SK-N-SH (cell line): ENCODE results near the gene SERPINB10. TPM values are rescaled to one million over a fixed set of nuclear protein-coding genes. Genes with fewer than 3 reads are reported as not detected.

ENCODE experiments used
- CTCF ChIA-PET: fragments of 300-600, 350-600 bp; formaldehyde crosslinking; extraction: SDS; loops from one replicate; lab custom pipeline; 2021; lab: Yijun Ruan, JAX
- POLR2A ChIA-PET: fragments of 350-600 bp; sonication (Branson Sonifier 250); formaldehyde crosslinking; extraction: SDS; loops from one replicate; lab custom pipeline; 2020; ENCODE audit warnings: antibody characterized with exemption, inconsistent platforms; lab: Yijun Ruan, JAX
- DNase-seq: peaks from one replicate; pipeline ENCODE4 v3.0.0; 2012
- H2AFZ ChIP-seq: fragments of 200-600 bp; sonication (generic); 2 replicates; pipeline ENCODE4 v1.8.1; 2016; ENCODE audit warnings: antibody characterized with exemption, mild to moderate bottlenecking, low read depth
- H3F3A ChIP-seq: fragments of 200-600 bp; sonication (generic); replicated peaks from 2 replicates; pipeline ENCODE3; 2016; ENCODE audit warnings: antibody characterized with exemption, mild to moderate bottlenecking; ENCODE audit not compliant: insufficient read depth
- H3K27ac ChIP-seq, 2 experiments: fragments of 200-500 bp in 1 of 2; fragments of 200-600 bp in 1 of 2; sonication (Bioruptor generic) in 1 of 2; sonication (generic), shearing (Covaris generic) in 1 of 2; 2 replicates each; pipeline versions ENCODE4 v1.5.1 to v1.6.1; 2014 to 2016; ENCODE audit warnings: low read depth in 2 of 2, inconsistent platforms in 1 of 2, low read length in 1 of 2, mild to moderate bottlenecking in 1 of 2, mixed read lengths in 1 of 2
- H3K27me3 ChIP-seq: fragments of 200-600 bp; sonication (generic), shearing (Covaris generic); 2 replicates; pipeline ENCODE4 v1.6.1; 2016; ENCODE audit warnings: mixed run types; ENCODE audit not compliant: insufficient read depth
- H3K36me3 ChIP-seq, 2 experiments: fragments of 200-500 bp in 1 of 2; fragments of 200-600 bp in 1 of 2; sonication (Bioruptor generic) in 1 of 2; sonication (generic) in 1 of 2; replicated peaks in 1 of 2; 2 replicates each; pipeline versions ENCODE3 to v1.5.1; 2014 to 2016; ENCODE audit warnings: low read length in 1 of 2, mild to moderate bottlenecking in 1 of 2; ENCODE audit not compliant: insufficient read depth in 2 of 2, control insufficient read depth in 1 of 2
- H3K4me1 ChIP-seq, 2 experiments: fragments of 200-500 bp in 1 of 2; fragments of 200-600 bp in 1 of 2; sonication (Bioruptor generic) in 1 of 2; sonication (generic), shearing (Covaris generic) in 1 of 2; 2 replicates each; pipeline versions ENCODE4 v1.5.1 to v1.6.1; 2014 to 2016; ENCODE audit warnings: low read depth in 1 of 2, low read length in 1 of 2, mixed run types in 1 of 2; ENCODE audit not compliant: insufficient read depth in 2 of 2, control insufficient read depth in 1 of 2
- H3K4me2 ChIP-seq: fragments of 200-600 bp; sonication (generic), shearing (Covaris generic); 2 replicates; pipeline ENCODE4 v1.6.1; 2017; ENCODE audit warnings: mixed run types
- H3K4me3 ChIP-seq, 2 experiments: fragments of 200-500 bp in 1 of 2; fragments of 200-600 bp in 1 of 2; sonication (Bioruptor generic) in 1 of 2; sonication (generic), shearing (Covaris generic) in 1 of 2; 2 replicates each; pipeline versions ENCODE4 v1.5.1 to v1.8.1; 2014 to 2016; ENCODE audit warnings: low read depth in 2 of 2, inconsistent platforms in 1 of 2, low read length in 1 of 2, mild to moderate bottlenecking in 1 of 2, mixed read lengths in 1 of 2, moderate library complexity in 1 of 2
- H3K79me2 ChIP-seq: fragments of 200-600 bp; sonication (generic); 2 replicates; pipeline ENCODE4 v1.8.1; 2017; ENCODE audit warnings: mild to moderate bottlenecking; ENCODE audit not compliant: insufficient read depth
- H3K9ac ChIP-seq: fragments of 200-600 bp; sonication (generic); 2 replicates; pipeline ENCODE4 v1.6.1; 2017; ENCODE audit warnings: mixed run types
- H3K9me2 ChIP-seq: fragments of 200-600 bp; sonication (generic); 2 replicates; pipeline ENCODE4 v1.6.1; 2017; ENCODE audit warnings: mixed run types
- H3K9me3 ChIP-seq: fragments of 200-600 bp; sonication (generic); 2 replicates; pipeline ENCODE4 v1.6.1; 2017; ENCODE audit warnings: mixed run types, mild to moderate bottlenecking, moderate library complexity
- H4K20me1 ChIP-seq: fragments of 200-600 bp; sonication (generic); 2 replicates; pipeline ENCODE4 v1.6.1; 2017; ENCODE audit warnings: mild to moderate bottlenecking, mixed run types; ENCODE audit not compliant: insufficient read depth
- ELF1 ChIP-seq: IDR thresholded peaks from 2 replicates; pipeline ENCODE4 v1.4.0; 2012
- EP300 ChIP-seq, 2 experiments: IDR thresholded peaks; 2 replicates each; pipeline versions ENCODE4 v1.4.0 to v1.6.1; 2012; ENCODE audit warnings: borderline replicate concordance in 1 of 2, low read depth in 1 of 2, low read length in 1 of 2
- NFIC ChIP-seq: IDR thresholded peaks from 2 replicates; pipeline ENCODE4 v1.4.0; 2012; ENCODE audit warnings: borderline replicate concordance
- RFX5 ChIP-seq: IDR thresholded peaks from 2 replicates; pipeline ENCODE4 v1.6.1; 2012; ENCODE audit warnings: mild to moderate bottlenecking, improper control_type of control experiment, low read length
- RXRA ChIP-seq: IDR thresholded peaks from 2 replicates; pipeline ENCODE4 v1.4.0; 2012; ENCODE audit warnings: low read depth, mild to moderate bottlenecking, borderline replicate concordance
- SIN3A ChIP-seq: IDR thresholded peaks from 2 replicates; pipeline ENCODE4 v1.6.1; 2012; ENCODE audit warnings: low read depth, mild to moderate bottlenecking, low read length, moderate library complexity, borderline replicate concordance
- WGBS: methylation state at CpG from one replicate; pipeline ENCODE4 v1.1.6; 2017; ENCODE audit warnings: low lambda C conversion rate; 5-methylcytosine and 5-hydroxymethylcytosine counted together
- polyA plus RNA-seq, 3 experiments: library from polyadenylated mRNA; depleted of rRNA; stranded (reverse); fragments of >200 nt; gene quantifications; 2 replicates each; pipeline ENCODE4 v1.2.3, GENCODE V29; 2012
- TF ChIP-seq, protein P1 (sequence below): IDR thresholded peaks from 2 replicates; pipeline ENCODE4 v1.4.0; 2012; ENCODE audit warnings: low read depth, borderline replicate concordance
- TF ChIP-seq, protein P2 (sequence below): IDR thresholded peaks from 2 replicates; pipeline ENCODE4 v1.4.0; 2012; ENCODE audit warnings: low read depth
- TF ChIP-seq, protein P3 (sequence below): IDR thresholded peaks from 2 replicates; pipeline ENCODE4 v1.6.1; 2012; ENCODE audit warnings: mild to moderate bottlenecking, low read depth, low read length, moderate library complexity
- TF ChIP-seq, protein P4 (sequence below): IDR thresholded peaks from 2 replicates; pipeline ENCODE4 v1.4.0; 2012; ENCODE audit warnings: low read depth, borderline replicate concordance
- TF ChIP-seq, protein P5 (sequence below): IDR thresholded peaks from 2 replicates; pipeline ENCODE4; 2012

The SERPINB10 gene
- polyA plus RNA-seq, 1 of the 3 experiments (the other 2 are of a cell fraction): 0.10 TPM

DNA sequence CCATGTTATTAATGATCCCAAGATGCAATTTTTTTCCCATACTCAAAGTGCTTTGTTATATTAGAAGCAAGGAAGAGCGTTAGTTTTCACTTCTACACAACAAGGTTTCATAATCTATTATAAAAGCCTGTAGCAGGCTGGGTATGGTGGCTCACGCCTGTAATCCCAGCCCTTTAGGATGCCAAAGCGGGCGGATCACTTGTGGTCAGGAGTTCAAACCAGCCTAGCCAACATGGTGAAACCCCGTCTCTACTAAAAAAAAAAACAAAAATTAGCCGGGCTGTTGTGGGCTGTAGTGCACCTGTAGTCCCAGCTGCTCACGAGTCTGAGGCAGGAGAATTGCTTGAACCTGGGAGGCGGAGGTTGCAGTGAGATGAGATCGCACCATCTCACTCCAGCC, 39.2 kb upstream of the SERPINB10 start:
- Histone ChIP-seq H3K9me2 (no peaks in the 10 kb centered on the region), H2AFZ (no peak overlapping the region), H3K4me1 (no peaks in the 10 kb centered on the region), H3K9ac (no peak overlapping the region), H3F3A (no peaks in the 10 kb centered on the region), H3K9me3 (no peaks in the 10 kb centered on the region), H3K36me3 (no peaks in the 10 kb centered on the region), H3K79me2 (no peaks in the 10 kb centered on the region), H3K4me2 (no peak overlapping the region), H4K20me1 (no peaks in the 10 kb centered on the region), H3K27ac (no peak overlapping the region), H3K4me3 (no peak overlapping the region), H3K27me3 (no peaks in the 10 kb centered on the region)
- ChIA-PET CTCF (interaction anchor here (0.6 kb wide), 1 partner anchor 77 kb away, joined by 3 read pairs; no protein-coding TSS in a partner anchor), POLR2A (no interaction called here)
- DNase-seq: no peak
- TF ChIP-seq, protein P1, sequence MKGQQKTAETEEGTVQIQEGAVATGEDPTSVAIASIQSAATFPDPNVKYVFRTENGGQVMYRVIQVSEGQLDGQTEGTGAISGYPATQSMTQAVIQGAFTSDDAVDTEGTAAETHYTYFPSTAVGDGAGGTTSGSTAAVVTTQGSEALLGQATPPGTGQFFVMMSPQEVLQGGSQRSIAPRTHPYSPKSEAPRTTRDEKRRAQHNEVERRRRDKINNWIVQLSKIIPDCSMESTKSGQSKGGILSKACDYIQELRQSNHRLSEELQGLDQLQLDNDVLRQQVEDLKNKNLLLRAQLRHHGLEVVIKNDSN: no peak
- TF ChIP-seq RFX5: no peak
- no peak for TF ChIP-seq RXRA
- TF ChIP-seq, protein P2, sequence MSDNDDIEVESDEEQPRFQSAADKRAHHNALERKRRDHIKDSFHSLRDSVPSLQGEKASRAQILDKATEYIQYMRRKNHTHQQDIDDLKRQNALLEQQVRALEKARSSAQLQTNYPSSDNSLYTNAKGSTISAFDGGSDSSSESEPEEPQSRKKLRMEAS: no peak
- no peak for TF ChIP-seq ELF1
- TF ChIP-seq, protein P3, sequence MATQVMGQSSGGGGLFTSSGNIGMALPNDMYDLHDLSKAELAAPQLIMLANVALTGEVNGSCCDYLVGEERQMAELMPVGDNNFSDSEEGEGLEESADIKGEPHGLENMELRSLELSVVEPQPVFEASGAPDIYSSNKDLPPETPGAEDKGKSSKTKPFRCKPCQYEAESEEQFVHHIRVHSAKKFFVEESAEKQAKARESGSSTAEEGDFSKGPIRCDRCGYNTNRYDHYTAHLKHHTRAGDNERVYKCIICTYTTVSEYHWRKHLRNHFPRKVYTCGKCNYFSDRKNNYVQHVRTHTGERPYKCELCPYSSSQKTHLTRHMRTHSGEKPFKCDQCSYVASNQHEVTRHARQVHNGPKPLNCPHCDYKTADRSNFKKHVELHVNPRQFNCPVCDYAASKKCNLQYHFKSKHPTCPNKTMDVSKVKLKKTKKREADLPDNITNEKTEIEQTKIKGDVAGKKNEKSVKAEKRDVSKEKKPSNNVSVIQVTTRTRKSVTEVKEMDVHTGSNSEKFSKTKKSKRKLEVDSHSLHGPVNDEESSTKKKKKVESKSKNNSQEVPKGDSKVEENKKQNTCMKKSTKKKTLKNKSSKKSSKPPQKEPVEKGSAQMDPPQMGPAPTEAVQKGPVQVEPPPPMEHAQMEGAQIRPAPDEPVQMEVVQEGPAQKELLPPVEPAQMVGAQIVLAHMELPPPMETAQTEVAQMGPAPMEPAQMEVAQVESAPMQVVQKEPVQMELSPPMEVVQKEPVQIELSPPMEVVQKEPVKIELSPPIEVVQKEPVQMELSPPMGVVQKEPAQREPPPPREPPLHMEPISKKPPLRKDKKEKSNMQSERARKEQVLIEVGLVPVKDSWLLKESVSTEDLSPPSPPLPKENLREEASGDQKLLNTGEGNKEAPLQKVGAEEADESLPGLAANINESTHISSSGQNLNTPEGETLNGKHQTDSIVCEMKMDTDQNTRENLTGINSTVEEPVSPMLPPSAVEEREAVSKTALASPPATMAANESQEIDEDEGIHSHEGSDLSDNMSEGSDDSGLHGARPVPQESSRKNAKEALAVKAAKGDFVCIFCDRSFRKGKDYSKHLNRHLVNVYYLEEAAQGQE: no peak
- TF ChIP-seq, protein P4, sequence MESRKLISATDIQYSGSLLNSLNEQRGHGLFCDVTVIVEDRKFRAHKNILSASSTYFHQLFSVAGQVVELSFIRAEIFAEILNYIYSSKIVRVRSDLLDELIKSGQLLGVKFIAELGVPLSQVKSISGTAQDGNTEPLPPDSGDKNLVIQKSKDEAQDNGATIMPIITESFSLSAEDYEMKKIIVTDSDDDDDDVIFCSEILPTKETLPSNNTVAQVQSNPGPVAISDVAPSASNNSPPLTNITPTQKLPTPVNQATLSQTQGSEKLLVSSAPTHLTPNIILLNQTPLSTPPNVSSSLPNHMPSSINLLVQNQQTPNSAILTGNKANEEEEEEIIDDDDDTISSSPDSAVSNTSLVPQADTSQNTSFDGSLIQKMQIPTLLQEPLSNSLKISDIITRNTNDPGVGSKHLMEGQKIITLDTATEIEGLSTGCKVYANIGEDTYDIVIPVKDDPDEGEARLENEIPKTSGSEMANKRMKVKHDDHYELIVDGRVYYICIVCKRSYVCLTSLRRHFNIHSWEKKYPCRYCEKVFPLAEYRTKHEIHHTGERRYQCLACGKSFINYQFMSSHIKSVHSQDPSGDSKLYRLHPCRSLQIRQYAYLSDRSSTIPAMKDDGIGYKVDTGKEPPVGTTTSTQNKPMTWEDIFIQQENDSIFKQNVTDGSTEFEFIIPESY: no peak
- TF ChIP-seq, protein P5, sequence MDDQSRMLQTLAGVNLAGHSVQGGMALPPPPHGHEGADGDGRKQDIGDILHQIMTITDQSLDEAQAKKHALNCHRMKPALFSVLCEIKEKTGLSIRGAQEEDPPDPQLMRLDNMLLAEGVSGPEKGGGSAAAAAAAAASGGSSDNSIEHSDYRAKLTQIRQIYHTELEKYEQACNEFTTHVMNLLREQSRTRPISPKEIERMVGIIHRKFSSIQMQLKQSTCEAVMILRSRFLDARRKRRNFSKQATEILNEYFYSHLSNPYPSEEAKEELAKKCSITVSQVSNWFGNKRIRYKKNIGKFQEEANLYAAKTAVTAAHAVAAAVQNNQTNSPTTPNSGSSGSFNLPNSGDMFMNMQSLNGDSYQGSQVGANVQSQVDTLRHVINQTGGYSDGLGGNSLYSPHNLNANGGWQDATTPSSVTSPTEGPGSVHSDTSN: no peak
- no peak for TF ChIP-seq EP300 (IDR thresholded peaks at IDR 0.05; ENCODE audit: borderline replicate concordance in 1 of 2, low read depth in 1 of 2, low read length in 1 of 2)
- no peak for TF ChIP-seq NFIC
- no peak for TF ChIP-seq SIN3A
- 46% methylated on average over 9 of the region's 9 CpGs for WGBS
